ENCODE measurements around the gene TBK1.

The TBK1 gene

GRCh38 chr12:64452559-64453329, 824 bp downstream of the TBK1 start:
- FAIRE-seq = no peak

- FAIRE-seq = no peak
These were observed 3.6 kb downstream of the TBK1 start for GRCh38 chr12:64455506-64455905.

DNA sequence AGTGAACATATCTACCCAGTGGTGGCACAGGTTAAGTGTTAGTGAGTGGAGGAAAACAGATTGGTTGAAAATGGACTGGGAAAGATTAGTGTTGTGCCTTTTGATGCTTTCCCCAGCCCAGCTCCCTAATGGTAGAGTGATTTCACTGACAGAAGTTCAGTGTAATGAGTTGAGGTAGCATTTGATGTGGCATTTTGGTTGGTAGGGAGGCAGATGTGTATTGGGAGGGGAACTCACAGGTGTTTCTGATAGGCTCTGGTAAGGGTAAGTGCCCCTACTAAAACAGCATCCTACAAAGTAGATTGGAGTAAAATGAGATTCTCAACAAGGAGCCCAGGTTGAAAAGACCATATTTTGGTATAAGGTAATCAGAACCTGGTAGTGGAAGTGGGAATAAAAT, 4.2 kb downstream of the TBK1 start:
- no peak for FAIRE-seq

DNA sequence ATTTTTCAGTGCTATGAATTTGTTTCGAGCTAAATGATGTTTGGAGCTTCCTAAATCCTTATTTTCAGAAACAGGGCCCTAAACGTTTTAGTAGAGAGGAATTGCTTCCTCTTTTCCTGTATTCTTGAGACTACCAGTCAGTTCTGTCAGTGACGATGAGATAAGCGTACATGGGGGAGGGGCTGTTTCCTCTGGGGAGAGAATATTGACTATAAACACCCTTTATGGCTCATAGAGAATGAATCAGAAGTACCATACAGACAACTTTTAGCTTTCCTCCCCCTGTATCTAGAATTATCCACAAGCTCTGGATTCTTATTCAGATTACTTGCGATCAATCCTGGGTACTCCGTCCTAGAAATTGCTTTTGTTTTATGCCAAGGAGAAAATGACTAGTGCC, 5.1 kb downstream of the TBK1 start:
- no peak for FAIRE-seq

DNA sequence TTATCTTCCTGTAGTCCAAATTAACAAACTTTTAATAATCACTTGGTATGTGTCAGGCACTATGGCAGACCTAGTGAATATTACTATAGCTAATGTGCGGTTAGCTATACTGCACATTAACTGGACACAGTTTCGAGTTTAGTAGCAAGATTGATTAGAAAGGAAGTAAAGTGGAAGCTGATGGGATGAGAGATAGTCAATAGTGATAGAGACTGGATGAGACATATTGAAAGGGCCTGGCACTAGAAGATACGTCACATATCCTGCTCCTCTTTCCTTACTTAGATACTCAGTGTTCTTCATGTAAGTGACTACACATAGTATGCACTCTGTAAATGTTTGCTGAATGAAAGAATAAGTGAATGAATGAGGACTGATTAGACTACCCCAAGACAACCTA, 5.5 kb downstream of the TBK1 start:
- FAIRE-seq = no peak

DNA sequence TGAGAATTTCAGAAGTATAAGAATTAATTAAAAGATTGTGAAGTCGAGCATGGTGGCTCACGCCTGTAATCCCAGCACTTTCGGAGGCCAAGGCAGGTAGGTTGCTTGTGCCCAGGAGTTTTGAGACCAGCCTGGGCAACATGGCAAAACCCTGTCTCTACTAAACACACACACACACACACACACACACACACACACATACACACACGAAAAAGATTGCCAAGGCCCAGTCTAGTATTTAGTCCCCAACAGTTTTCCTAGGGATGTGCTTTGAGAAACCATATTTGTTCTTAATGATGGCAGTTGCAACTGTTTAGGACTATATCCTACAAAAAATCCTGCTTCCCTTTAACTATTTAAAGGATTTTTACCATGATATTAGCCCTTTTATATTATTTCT, 6.0 kb downstream of the TBK1 start:
- FAIRE-seq = no peak

DNA sequence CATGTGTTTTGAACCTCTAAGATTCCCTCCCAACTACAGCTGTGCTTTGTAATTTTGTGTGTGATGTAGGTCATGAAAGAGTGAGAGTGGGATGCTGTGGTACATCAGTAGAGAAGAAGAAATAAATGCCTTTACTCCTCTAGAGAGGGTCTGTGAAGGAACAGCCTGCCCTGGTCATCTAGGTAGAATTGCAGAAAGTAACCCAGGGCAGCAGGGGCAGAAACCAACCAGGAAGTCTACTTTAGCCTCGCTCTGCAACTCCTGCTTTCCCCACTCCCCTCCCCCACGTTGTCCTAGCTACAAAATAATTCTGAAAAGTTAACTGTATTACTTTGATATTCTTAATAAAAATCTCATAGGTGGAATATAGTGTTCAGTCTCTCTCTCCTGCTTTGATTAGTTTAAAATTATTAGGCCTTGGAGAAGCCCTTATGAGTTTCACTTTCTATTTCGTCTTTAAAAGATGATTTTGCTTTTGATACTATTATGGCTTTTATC, 7.5 kb downstream of the TBK1 start:
- no peak for FAIRE-seq

DNA sequence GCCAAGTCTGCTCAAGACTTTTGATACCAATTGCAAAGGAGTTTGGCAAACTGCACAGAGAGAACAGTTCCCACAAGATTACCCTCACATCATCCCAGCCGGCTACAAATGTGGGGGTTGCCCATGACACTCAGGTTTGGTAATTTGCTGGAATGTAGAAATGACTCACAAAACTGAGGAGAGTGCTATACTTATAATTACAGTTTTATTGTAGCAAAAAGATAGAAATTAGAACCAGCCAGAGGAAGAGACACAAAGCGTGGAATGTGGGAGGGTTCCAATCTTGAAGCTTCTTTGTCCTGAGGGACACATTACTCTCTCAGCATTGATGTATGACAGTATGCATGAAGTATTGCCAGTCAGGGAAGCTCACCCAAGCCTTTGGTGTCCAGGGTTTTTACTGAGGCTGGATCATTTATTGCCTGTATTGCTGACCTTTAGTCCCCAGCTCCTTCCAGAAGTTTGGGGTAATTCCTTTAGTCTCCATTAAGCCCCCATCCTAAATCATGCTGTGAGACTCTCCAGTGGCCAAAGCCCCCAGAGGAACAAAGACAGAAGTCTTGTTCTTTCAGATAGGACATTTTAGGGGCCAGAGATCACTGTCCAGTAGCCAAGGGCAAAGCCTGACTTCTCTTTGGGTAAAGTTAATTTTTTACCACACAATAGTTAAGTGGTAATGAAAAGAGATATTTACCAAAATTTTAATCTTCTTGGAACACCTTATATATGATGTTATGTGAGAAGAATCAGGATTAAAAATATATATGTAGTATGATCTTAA, 9.9 kb downstream of the TBK1 start:
- FAIRE-seq = no peak

DNA sequence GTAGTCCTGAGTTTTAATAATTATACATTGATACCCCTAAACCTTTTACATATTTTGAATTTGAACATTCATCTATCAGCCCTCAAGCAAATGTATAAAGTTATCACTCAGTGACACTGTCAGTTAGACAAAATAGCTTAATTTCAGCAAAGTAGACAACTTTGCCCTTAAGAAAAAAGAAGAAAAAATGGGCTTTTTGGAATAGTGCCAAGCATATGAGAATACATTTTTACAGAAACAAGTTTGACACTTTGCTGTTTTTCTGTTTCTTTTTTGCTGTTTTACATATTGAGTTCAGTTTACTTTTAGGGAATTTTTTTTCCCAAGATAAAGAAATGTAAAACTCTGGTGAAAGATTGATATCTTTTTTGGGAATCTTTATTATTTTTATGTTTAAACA, 14.3 kb downstream of the TBK1 start:
- no peak for FAIRE-seq

DNA sequence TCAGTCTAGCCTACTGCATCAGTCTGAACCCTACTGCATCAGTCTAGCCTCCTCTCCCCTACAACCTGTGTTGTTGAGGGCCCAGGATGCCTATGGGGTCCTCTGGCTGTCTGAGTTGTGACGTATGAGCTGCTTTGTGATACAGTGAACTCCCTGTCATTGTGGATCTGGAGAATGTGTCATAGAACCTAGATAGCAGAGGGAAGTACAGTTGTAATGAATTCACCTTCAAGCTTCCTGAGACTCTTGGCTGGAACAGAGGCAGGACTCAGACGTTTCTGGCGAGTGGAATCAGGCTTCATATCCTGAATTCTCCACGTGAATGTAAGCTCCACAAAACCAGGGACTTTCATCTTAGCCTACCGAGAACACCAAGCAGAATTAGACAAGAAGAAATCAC, 17.0 kb downstream of the TBK1 start:
- FAIRE-seq = no peak

- no peak for FAIRE-seq
These were observed 17.7 kb downstream of the TBK1 start for GRCh38 chr12:64469455-64470142.

- no peak for FAIRE-seq
These were observed 18.6 kb downstream of the TBK1 start for GRCh38 chr12:64470495-64470894.

DNA sequence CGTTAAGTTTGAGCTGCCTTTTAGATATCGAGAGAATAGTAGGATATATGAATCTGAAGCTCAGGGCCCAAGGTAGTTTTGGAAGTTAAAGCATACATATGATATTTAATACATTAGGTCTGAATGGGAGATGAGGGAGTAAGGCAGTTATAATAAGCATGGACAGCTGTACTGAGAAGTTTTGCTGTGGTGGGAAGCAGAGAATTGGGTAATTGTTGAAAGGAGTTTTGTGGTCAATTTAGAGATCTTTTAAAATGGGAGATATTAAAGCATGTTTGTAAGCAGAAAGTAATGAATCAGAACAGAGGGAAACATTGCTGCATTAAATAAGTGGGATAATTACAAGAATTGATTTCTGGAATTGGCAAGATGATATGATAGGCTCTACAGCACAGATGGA, 21.3 kb downstream of the TBK1 start:
- no peak for FAIRE-seq

DNA sequence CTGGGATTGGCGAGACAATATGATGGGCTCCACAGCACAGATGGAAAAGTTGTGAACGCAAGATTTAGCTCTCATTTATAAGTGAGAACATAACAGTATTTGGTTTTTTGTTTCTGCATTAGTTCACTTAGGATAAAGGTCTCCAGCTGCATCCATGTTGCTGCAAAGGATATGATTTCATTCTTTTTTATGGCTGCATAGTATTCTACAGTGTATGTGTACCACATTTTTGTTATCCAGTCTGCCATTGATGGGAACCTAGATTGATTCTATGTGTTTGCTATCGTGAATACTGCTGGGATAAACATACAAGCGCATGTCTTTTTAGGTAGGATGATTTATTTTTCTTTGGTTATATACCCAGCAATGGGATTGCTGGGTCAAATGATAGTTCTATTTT, 23.6 kb downstream of the TBK1 start:
- no peak for FAIRE-seq

DNA sequence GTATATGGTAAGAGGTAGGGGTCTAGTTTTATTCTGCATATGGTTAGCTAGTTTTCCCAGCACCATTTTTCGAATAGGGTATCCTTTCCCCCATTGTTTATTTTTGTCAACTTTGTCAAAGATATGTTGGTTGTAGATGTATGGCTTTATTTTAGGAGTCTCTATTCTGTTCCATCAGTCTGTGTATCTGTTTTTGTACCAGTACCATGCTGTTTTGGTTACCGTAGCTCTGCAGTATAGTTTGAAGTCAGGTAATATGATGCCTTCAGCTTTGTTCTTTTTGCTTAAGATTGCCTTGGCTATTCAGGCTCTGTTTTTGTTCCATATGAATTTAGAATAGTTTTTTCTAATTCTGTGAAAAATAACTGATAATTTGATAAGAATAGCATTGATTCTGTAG, 24.9 kb downstream of the TBK1 start:
- FAIRE-seq = no peak

- FAIRE-seq = no peak
These were observed 26.7 kb downstream of the TBK1 start for GRCh38 chr12:64478661-64479060.

- no peak for FAIRE-seq
These were observed 28.2 kb downstream of the TBK1 start for GRCh38 chr12:64480148-64480547.

DNA sequence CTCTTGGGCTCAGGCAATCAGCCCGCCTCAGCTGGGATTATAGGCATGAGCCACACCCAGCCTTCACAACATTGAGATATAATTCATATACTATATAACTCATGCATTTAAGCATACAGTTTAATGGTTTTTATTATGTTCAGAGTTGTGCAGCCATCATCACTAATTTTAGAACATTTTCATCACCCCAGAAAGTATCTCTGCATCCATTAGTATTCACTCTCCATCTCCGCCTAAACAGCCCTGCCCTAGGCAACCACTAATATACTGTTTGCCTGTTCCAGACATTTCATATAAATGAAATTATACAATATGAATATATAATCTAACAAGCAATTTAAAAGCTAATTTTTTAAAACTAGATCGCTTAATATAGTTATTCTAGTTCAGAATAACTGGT, 34.7 kb downstream of the TBK1 start:
- no peak for FAIRE-seq

GRCh38 chr12:64491718-64492117, 39.8 kb downstream of the TBK1 start:
- FAIRE-seq = no peak

DNA sequence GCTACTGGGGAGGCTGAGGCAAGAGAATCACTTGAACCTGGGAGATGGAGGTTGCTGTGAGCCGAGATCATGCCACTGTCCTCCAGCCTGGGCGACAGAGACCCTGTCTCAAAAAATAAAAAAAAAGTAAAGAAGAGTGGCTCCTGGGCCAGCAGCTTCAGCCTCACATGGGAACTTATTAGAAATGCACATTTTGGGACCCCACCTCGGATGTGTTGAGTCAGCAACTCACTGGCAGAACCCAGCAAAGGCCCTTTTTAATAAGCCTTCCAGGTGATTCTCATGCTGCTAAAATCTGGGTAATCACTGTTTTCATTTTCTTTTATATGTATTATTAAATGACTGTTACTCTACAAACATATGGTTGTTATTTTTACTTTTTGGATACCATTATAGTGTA, 41.6 kb downstream of the TBK1 start:
- FAIRE-seq = no peak

GRCh38 chr12:64494998-64495729, 43.2 kb downstream of the TBK1 start:
- no peak for FAIRE-seq

GRCh38 chr12:64496839-64497400, 45.0 kb downstream of the TBK1 start:
- FAIRE-seq = no peak

- no peak for FAIRE-seq
These were observed 45.6 kb downstream of the TBK1 start for GRCh38 chr12:64497484-64497883.

Data from endometrium (tissue), 2 donors.